IPS-NIHi7 (cell line): ENCODE measurements around the gene COL5A1.
"Not testable (repeated sequence)": the region's sequence is repeated elsewhere in the genome, so short reads cannot be mapped to it uniquely, and the experiment has no call there.

Source experiments
- DNase-seq: peaks from one replicate; pipeline ENCODE4 v3.0.0; 2012; ENCODE audit warnings: mixed read lengths; ENCODE audit errors: extremely low spot score

COL5A1 gene

DNA sequence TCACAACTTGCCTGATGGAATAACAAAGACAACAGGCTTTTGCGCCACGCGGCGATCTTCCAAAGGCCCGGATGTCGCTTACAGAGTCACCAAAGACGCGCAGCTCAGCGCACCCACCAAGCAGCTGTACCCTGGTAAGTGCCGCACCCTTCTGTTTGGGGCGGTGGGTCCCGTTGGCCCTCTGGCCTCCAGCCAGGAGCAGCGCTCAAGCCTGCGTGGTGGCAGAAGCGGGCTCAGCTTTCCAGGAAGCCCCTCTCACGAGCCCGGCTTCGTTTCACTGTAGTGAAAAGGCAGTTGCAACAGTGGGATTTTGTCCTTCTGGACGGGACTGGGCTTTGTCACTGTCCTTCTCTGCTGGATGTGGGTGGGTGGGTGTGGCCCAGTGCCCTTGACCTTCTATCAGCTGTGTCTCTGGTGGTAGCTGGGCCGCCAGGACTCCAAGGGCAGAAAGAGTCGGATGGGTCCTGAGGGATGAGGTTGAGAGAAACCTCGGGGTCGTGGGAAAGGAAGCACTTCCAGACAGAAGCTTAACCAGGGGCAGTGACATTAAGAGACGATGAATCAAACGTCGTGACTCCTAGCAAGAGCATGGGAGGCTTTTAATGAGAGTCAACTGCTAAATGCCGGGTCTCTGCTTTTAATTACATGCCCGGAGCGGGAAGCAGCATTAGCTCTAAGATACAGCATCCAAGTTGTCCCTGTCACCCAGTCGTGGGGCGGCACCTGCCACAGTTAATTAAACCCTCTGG, 49.5 kb downstream of the COL5A1 start:
- no peak for DNase-seq

DNA sequence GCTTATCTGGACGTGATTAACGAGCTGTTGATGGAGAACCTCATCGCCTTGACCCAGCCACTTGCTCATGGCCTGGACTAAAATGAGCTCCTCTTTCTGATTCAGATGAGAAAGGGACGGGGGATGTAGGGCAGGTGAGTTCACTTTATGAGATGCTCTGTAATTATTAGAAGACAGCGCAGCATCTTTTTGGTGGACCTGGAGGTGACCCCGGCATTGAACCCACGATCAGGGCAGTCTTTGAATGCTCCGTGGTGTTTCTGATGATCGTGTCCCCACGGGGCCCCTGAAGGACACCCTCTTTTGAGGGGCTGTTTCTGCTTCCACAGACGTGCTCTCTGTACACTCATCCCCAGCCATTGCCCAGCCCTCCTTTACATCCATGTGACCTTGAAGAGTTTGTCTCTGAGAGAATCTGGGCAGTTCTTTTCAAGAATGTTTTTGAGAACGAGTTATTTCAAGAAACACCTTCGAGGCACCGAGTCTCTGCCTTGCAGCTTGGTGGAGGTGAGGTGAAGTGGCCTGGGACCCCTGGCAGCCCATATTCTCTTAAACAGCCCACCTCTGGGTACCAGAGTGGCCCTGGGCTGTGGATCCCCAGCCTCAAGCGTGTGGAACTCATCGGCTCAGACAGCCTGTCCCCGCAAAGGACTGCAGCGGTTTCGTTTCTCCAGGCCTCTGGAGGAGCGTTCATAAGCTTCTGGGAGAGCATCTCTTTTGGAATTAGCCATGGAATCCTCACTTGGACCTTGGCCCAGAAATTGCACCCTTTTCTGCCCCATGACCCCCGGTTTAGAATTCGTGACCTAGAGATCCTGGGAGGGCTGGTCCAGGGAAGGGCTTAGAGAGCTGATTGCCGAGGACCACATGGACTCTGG, 50.3 kb downstream of the COL5A1 start:
- no peak for DNase-seq

DNA sequence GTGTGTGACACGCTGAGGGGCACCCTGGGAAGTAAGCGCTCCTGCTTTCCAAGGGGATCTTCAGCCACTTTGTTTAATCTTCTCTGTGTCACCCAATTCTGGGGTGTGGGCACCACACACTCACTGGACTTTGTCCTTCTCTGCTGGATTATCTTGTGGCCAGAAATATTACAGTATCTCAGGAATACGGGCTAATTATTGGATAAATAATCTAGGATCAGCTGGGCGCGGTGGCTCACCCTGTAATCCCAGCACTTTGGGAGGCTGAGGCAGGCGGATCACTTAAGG, 50.9 kb downstream of the COL5A1 start:
- DNase-seq, result no peak

DNA sequence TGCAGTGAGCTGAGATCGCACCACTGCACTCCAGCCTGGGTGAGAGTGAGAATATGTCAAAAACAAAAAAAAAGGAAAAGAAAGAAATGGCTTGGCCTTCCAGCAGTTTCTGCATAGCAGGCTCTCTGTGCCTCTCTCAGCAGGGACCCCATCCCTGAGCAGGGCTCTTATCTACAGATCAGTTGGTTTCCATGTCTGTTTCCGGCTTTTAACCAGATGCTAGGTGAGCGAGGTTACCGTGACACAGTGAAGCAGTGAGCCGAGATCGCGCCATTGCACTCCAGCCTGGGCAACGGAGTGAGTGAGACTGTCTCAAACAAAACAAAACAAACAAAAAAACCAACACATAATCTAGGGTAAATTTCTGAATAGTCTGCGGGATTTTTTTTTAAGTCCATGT, 51.4 kb downstream of the COL5A1 start:
- no peak for DNase-seq

- DNase-seq, result no peak
These were observed 52.2 kb downstream of the COL5A1 start for GRCh38 chr9:134693641-134694367.

DNA sequence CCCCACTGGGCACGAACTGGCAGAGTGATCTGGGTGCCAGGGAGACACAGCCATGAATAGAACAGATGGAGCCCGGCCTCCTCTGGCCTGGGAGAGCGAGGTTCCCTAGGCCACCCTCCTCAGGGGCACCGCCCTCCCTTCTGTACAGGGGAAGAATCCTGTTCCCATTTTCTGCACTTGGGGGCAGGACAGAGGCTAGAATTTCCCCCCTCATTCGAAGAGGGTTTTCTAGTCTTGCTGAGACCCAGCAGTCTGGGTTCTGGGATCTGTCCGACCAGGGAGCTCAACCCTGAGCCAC, 52.7 kb downstream of the COL5A1 start:
- DNase-seq, result no peak

- DNase-seq, result no peak
These were observed 53.1 kb downstream of the COL5A1 start for GRCh38 chr9:134694714-134695113.

DNA sequence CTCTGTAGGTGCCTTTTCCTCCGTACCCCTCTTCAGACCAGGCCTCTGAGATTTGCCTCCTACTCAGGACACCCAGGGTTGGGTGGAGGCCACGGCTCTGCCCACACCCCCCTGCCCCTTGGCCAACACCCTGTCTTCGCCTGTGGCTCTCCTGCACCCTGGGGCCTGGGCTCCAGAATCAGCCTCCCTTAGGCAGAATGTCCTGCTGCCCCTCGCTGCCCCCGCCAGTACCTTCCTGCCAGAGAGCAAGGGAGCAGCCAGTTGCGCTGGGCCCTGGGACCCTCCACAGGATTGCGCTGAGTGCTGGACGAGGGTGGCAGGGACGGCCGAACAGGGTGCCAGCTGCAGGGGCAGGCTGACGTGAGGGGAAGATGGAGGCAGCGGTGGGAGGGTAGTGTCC, 53.5 kb downstream of the COL5A1 start:
- no peak for DNase-seq

DNA sequence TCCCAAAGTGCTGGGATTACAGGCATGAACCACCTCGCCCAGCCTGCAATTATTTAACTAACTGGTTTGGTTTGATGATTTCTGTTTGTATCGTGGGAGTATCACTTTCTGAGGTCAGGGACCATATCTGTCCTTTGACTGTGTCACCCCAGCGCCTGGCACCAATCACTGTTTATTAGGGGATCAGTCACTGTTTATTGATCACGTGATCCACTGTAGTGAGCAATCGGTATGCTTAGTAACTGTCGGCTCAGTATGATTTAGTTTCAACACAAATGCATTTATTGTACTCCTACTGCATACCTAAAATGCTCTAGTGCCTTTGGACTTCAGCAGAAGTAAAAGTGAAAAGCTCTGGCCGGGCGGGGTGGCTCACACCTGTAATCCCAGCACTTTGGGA, 54.8 kb downstream of the COL5A1 start:
- no peak for DNase-seq

- DNase-seq, result no peak
These were observed 56.5 kb downstream of the COL5A1 start for GRCh38 chr9:134698111-134698510.

GRCh38 chr9:134698587-134699342, 57.2 kb downstream of the COL5A1 start:
- peak; percentile 96 for DNase-seq

GRCh38 chr9:134699343-134699740, 57.7 kb downstream of the COL5A1 start:
- DNase-seq, result no peak

DNA sequence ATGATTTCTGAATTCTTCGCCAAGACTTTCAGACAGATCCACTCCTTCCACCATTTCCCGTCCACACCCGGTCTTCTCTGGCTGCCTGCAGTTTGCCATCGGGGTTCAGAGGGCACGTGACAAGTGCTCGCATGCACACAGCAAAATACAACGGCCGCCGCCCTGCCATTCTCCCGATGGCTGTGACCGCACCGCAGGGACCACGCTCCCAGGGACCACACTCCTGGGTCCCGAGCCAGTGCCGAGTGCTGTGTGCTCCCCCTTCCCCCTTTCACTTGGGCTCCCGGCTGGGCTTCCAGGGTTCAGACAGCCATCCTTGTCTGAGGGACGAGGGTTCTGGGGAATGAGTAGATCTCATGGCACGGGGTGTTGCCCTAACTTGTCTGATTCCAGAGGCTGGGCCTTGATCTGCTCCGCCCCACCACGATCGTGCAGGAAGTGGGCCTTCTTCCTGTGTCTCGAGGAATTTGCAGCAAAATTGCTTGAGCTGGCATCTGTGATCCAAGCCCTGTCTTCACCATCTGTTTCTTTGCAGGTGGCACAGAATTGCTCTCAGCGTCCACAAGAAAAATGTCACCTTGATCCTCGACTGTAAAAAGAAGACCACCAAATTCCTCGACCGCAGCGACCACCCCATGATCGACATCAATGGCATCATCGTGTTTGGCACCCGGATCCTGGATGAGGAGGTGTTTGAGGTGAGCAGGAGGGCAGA, 59.2 kb downstream of the COL5A1 start:
- DNase-seq, result no peak

GRCh38 chr9:134701581-134702259, 60.1 kb downstream of the COL5A1 start:
- DNase-seq, result no peak

DNA sequence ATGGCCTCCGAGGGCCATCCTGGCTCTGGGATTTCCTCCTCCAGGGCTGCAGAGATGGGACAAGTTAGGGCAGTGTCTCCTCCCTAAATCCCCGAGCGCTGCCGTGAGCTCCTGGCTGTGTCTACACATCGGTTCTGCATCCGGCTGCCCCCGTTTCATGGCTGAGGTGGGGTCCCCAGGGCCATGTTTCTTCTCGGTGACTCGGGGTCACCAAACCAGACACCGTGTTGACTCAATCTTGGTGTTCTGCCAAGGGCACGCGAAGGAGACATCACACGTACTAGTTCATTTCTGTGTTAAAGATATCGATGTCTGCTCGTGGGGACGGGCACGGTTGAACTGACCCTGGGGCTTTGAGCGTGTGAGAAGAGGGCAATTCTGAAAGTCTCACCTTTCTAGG, 60.7 kb downstream of the COL5A1 start:
- DNase-seq, result no peak

DNA sequence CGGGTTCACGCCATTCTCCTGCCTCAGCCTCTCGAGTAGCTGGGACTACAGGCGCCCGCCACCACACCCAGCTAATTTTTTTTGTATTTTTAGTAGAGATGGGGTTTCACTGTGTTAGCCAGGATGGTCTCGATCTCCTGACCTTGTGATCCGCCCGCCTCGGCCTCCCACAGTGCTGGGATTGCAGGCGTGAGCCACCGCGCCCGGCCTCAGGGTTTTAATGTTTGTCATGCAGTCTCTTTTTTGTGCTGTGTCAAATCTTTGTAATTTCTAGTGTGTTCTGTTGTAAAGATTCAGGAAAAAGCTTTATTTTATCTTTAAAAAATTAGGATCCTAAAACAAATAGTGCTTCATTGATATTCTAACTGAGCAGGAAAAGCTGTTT, 62.1 kb downstream of the COL5A1 start:
- not testable (repeated sequence) for DNase-seq

- DNase-seq, result no peak
These were observed 62.9 kb downstream of the COL5A1 start for GRCh38 chr9:134704498-134704897.

DNA sequence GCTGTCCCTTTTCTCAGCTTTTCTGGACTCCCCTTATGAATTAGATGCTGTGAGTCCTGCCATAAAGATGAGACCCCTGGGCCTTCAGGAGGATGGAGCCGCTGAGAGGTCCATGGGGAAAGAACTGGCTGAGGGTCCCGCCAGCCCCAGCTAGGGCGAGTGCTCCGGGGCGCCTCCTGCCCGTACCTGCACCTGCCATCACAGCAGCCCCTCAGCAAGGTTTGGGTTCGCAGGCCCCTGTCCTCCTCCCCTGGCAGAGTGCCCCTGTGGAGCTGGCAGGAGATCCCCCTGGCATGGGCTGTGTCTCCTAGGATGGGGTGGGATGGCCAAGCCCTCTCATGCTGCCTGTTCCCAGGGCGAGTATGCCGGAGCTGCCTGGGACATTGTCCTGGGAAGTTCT, 64.2 kb downstream of the COL5A1 start:
- DNase-seq, result no peak

DNA sequence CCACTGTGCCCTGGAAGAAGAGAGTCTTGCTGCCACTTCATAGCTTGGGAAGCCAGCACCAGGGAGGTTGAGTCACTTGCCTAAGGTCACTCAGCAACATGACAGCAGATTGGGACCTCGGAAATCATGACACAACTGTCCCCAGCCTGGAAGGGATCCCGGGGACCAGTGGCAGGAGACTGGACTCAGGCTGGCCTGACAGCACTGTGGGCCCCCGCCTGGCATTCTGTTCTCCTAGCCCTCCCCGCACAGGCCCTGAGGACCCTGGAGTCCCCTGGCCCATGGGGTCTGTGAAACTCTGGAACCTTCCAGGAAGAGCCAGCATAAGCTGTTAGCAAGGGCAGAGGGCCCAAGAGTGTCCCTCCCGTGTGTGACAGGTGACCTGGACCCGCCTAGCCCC, 64.9 kb downstream of the COL5A1 start:
- no peak for DNase-seq

GRCh38 chr9:134707031-134707680, 65.6 kb downstream of the COL5A1 start:
- DNase-seq, result no peak
